WTC11 (cell line): ENCODE results near the gene XDH.

Source experiments
- ATF6 ChIP-seq: sonication (generic); formaldehyde crosslinking; IDR thresholded peaks from 2 replicates; pipeline ENCODE4 v1.8.1; 2023; ENCODE audit warnings: mild to moderate bottlenecking, missing genetic modification reagents
- CREM ChIP-seq: sonication (generic); formaldehyde crosslinking; IDR thresholded peaks from 2 replicates; pipeline ENCODE4 v1.8.1; 2022; ENCODE audit warnings: mild to moderate bottlenecking, missing genetic modification reagents, moderate library complexity
- CTCF ChIP-seq: fragments of 200-600 bp; IDR thresholded peaks from 2 replicates; pipeline ENCODE4 v1.8.0; 2022; ENCODE audit warnings: antibody characterized with exemption
- ERG ChIP-seq: fragments of 250-450 bp; sonication (Bioruptor Pico); IDR thresholded peaks from 2 replicates; pipeline ENCODE4 v1.8.0; 2021; ENCODE audit warnings: mild to moderate bottlenecking
- ETV6 ChIP-seq: sonication (generic); formaldehyde crosslinking; IDR thresholded peaks from 2 replicates; pipeline ENCODE4 v1.8.1; 2022; ENCODE audit warnings: mild to moderate bottlenecking, missing genetic modification reagents
- JUN ChIP-seq: sonication (generic); formaldehyde crosslinking; IDR thresholded peaks from 2 replicates; pipeline ENCODE4 v1.8.0; 2023; ENCODE audit warnings: mild to moderate bottlenecking, missing genetic modification reagents
- NFATC4 ChIP-seq: fragments of 250-450 bp; sonication (Bioruptor Pico); IDR thresholded peaks from 2 replicates; pipeline ENCODE4 v1.9.0; 2021; ENCODE audit warnings: mild to moderate bottlenecking
- NFE2L1 ChIP-seq: sonication (generic); formaldehyde crosslinking; IDR thresholded peaks from 2 replicates; pipeline ENCODE4 v1.8.1; 2023; ENCODE audit warnings: missing genetic modification reagents
- NR1H2 ChIP-seq: sonication (generic); formaldehyde crosslinking; IDR thresholded peaks from 2 replicates; pipeline ENCODE4 v1.9.0; 2021; ENCODE audit warnings: mild to moderate bottlenecking, moderate library complexity, missing genetic modification reagents
- NR3C1 ChIP-seq: sonication (generic); formaldehyde crosslinking; conservative IDR thresholded peaks from 2 replicates; pipeline ENCODE4 v1.8.1; 2023; ENCODE audit warnings: low read depth, mild to moderate bottlenecking, missing genetic modification reagents
- SP1 ChIP-seq: sonication (generic); formaldehyde crosslinking; conservative IDR thresholded peaks from 2 replicates; pipeline ENCODE4 v1.8.1; 2022; ENCODE audit warnings: missing genetic modification reagents
- ZBTB21 ChIP-seq: sonication (generic); formaldehyde crosslinking; IDR thresholded peaks from 2 replicates; pipeline ENCODE4 v1.8.1; 2023; ENCODE audit warnings: mild to moderate bottlenecking, missing genetic modification reagents, borderline replicate concordance

GRCh38 chr2:31317396-31317795 lies 97.1 kb downstream of the XDH start:
- no peak for TF ChIP-seq ATF6 (CRISPR knock-in tag)
- no peak for TF ChIP-seq ETV6 (CRISPR knock-in tag)
- no peak for TF ChIP-seq CTCF
- TF ChIP-seq NFE2L1 = no peak
- TF ChIP-seq JUN (CRISPR knock-in tag) = no peak
- no peak for TF ChIP-seq CREM (CRISPR knock-in tag)
- TF ChIP-seq ZBTB21 (CRISPR knock-in tag) = no peak
- TF ChIP-seq ERG (CRISPR knock-in tag) = no peak
- TF ChIP-seq NR3C1 (CRISPR knock-in tag) = no peak
- no peak for TF ChIP-seq NFATC4
- no peak for TF ChIP-seq NR1H2 (CRISPR knock-in tag)
- TF ChIP-seq SP1 (CRISPR knock-in tag) = no peak
